SK-N-SH treated with all-trans-retinoic acid at 6 μM for 48 hours (cell line): Measurements from ENCODE around the gene KLHL24.

Experiments used
- ARNTL ChIP-seq: fragments of 450-650 bp; formaldehyde crosslinking; IDR thresholded peaks from 2 replicates; pipeline ENCODE4 v1.5.0; 2020; ENCODE audit warnings: low read depth, mild to moderate bottlenecking, moderate library complexity, borderline replicate concordance
- BACH2 ChIP-seq: fragments of 250-450 bp; sonication (Bioruptor Pico); IDR thresholded peaks from 2 replicates; pipeline ENCODE4 v1.9.0; 2021; ENCODE audit warnings: mild to moderate bottlenecking, borderline replicate concordance
- ESRRG ChIP-seq: fragments of 250-450 bp; sonication (Bioruptor Pico); IDR thresholded peaks from 2 replicates; pipeline ENCODE4 v1.6.1; 2021; ENCODE audit warnings: mild to moderate bottlenecking
- ZFP3 ChIP-seq: fragments of 250-450 bp; sonication (Bioruptor Pico); IDR thresholded peaks from 2 replicates; pipeline ENCODE4 v1.5.0; 2020; ENCODE audit warnings: mild to moderate bottlenecking, moderate library complexity
- TF ChIP-seq, protein P1 (sequence below): fragments of 250-450 bp; sonication (Bioruptor Pico); IDR thresholded peaks from 2 replicates; pipeline ENCODE4 v1.5.1; 2021; ENCODE audit warnings: mild to moderate bottlenecking, moderate library complexity

DNA sequence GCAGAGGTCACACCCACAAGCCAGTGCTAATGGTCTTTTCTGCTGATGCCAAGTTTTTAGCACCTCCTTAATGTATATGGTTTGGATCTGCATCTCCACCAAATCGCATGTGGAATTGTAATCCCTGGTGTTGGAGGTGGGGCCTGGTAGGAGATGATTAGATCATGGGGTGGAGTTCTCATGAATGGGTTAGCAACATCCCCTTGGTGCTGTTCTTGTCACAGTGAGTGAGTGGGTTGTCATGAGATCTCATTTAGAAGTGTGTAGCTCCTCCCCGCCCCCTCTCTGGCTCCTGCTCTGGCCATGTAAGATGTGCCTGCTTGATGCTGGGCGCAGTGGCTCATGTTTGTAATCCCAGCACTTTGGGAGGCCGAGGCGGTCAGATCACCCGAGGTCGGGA is 42.6 kb upstream of the KLHL24 start:
- TF ChIP-seq ESRRG (CRISPR knock-in tag) (no peak), BACH2 (CRISPR knock-in tag) (no peak), ARNTL (CRISPR knock-in tag) (no peak), ZFP3 (no peak)
- TF ChIP-seq, protein P1, sequence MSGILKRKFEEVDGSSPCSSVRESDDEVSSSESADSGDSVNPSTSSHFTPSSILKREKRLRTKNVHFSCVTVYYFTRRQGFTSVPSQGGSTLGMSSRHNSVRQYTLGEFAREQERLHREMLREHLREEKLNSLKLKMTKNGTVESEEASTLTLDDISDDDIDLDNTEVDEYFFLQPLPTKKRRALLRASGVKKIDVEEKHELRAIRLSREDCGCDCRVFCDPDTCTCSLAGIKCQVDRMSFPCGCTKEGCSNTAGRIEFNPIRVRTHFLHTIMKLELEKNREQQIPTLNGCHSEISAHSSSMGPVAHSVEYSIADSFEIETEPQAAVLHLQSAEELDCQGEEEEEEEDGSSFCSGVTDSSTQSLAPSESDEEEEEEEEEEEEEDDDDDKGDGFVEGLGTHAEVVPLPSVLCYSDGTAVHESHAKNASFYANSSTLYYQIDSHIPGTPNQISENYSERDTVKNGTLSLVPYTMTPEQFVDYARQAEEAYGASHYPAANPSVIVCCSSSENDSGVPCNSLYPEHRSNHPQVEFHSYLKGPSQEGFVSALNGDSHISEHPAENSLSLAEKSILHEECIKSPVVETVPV (CRISPR knock-in tag), result no peak
